Sigmoid colon (tissue), 4 donors: ENCODE measurements around the gene RNF40.

ENCODE experiments used
- POLR2AphosphoS5 ChIP-seq, 4 donors: sonication (generic); formaldehyde crosslinking; IDR thresholded peaks; one replicate each; pipeline ENCODE4 v1.6.1; 2017; ENCODE audit warnings: antibody characterized with exemption in 4 of 4
- TF ChIP-seq, protein P1 (sequence below), 4 experiments: fragments of 450-650 bp in 3 of 4; fragments of 200-600 bp in 1 of 4; IDR thresholded peaks; one replicate each; pipeline ENCODE4 v1.5.1; 2016 to 2019; ENCODE audit warnings: antibody characterized with exemption in 4 of 4, mild to moderate bottlenecking in 3 of 4, moderate library complexity in 2 of 4

DNA sequence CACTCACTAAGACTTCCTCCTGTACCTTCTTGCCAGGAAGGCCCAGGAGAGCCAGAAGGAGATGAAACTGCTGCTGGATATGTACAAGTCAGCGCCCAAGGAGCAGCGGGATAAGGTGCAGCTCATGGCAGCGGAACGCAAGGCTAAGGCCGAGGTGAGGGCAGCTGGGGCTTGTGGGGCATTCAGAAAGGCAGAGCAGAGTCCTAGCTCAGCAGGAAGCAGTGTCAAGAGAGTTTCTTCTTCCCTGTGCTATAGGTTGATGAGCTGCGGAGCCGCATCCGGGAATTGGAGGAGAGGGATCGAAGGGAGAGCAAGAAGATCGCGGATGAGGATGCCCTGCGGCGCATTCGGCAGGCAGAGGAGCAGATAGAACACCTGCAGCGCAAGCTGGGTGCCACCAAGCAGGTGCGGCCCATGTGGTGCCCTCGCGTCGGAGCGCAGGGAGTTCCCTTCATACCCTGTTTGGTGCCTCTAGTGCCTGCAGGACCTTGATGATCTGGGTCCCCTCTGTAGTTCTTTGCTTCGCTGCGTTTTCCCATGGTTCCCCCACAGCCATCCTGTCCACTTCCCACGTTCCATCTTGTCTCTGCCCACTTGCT, 6.6 kb downstream of the RNF40 start:
- TF ChIP-seq, protein P1, sequence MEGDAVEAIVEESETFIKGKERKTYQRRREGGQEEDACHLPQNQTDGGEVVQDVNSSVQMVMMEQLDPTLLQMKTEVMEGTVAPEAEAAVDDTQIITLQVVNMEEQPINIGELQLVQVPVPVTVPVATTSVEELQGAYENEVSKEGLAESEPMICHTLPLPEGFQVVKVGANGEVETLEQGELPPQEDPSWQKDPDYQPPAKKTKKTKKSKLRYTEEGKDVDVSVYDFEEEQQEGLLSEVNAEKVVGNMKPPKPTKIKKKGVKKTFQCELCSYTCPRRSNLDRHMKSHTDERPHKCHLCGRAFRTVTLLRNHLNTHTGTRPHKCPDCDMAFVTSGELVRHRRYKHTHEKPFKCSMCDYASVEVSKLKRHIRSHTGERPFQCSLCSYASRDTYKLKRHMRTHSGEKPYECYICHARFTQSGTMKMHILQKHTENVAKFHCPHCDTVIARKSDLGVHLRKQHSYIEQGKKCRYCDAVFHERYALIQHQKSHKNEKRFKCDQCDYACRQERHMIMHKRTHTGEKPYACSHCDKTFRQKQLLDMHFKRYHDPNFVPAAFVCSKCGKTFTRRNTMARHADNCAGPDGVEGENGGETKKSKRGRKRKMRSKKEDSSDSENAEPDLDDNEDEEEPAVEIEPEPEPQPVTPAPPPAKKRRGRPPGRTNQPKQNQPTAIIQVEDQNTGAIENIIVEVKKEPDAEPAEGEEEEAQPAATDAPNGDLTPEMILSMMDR (IDR thresholded peaks at IDR 0.05) = no peak
- no peak for TF ChIP-seq POLR2AphosphoS5 (IDR thresholded peaks at IDR 0.05)
